ENCODE data around the gene RGS11. TPM values are rescaled to one million over a fixed set of nuclear protein-coding genes. Genes with fewer than 3 reads are reported as not detected.

RGS11 gene
- total and polyA plus RNA-seq, 2 of the 4 experiments (the other 2 are of a cell fraction): under 0.01 to 0.48 TPM

DNA sequence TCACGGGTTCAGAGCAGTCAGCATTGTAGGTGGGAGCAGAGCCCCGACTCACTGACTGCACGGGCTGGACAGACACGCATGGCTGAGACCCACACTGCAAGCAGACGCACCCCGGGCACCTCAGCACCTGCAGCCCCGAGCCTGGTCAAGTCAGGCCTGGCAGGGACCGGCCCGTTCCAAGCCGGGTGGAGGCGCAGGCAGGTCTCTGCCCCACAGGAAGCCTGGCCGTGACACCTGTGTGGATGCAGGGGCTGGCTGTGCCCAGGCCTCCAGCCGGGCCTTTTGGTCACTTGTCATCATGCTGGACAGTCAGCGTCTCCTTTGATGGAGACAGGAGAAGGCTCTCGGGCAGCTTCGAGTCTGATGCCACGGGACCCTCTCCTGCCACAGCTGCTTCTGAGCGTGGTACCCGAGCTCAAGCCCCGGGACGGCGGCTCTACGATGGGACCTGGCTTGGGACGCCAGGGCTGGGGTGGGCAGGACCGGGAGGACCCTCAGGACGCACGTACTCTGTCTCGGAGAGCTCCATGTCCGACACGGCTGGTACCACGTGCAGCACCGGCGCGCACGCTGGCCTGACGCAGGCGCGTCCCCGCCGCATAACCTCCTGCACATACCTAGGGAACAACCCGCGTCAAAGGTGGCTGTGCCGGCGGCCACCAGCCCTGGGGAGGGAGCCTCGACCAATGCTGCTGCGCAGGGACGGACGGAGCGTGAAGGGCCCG, 15.1 kb upstream of the RGS11 start:
- H2BK120ac ChIP-seq (ENCODE audit: low read depth, low read length): no peak overlapping the region
- H3K9me3 ChIP-seq (ENCODE audit: control insufficient read depth, insufficient read depth, low read length): no peaks in the 10 kb centered on the region
- WGBS, 2 experiments (ENCODE audit: extremely low coverage in 2 of 2, insufficient read length in 1 of 2): 93% methylated on average over 24 of the region's 50 CpGs; no CpG with 5 or more reads in 1 of the 2 experiments
- dilution Hi-C loops (cut with HindIII; ENCODE audit: low sequenced_read_pairs, unreplicated experiment): no loop called here
- BruUV-seq (replicated peaks): no TSS peak
- POLR2A ChIA-PET (ENCODE audit: unreplicated experiment): no interaction called here
- no peak overlapping the region for H3K18ac ChIP-seq (ENCODE audit: low read depth, low read length)
- no peaks in the 10 kb centered on the region for H3K9me1 ChIP-seq (ENCODE audit: insufficient read depth, low read length)
- H3K9ac ChIP-seq (ENCODE audit: low read depth, low read length): no peak overlapping the region
- H3K4me3 ChIP-seq (ENCODE audit: insufficient read depth, low read depth, low read length): no peak overlapping the region
- no peak overlapping the region for H2AFZ ChIP-seq (replicated peaks; ENCODE audit: low read length, poor library complexity)
- no peak overlapping the region for H3K4ac ChIP-seq (ENCODE audit: low read depth, low read length)
- H2AK9ac ChIP-seq (replicated peaks; ENCODE audit: low read depth, low read length, poor library complexity): no peak overlapping the region
- H4K8ac ChIP-seq (ENCODE audit: low read depth in 2 of 2, low read length in 2 of 2): no peak overlapping the region
- intact Hi-C loops (cut with micrococcal nuclease): no loop called here
- H3K36me3 ChIP-seq (ENCODE audit: control insufficient read depth, insufficient read depth, low read length): peaks cover 46% of the 10 kb centered on the region
- no peak for ATAC-seq (ENCODE audit: low read depth)
- no peak overlapping the region for H2BK5ac ChIP-seq (ENCODE audit: low read depth, low read length, poor library complexity, severe bottlenecking)
- no peaks in the 10 kb centered on the region for H3K79me1 ChIP-seq (ENCODE audit: low read depth in 1 of 2, low read length in 2 of 2)
- no peaks in the 10 kb centered on the region for H4K20me1 ChIP-seq (ENCODE audit: insufficient read depth, low read length)
- H4K5ac ChIP-seq (ENCODE audit: low read depth, low read length): no peak overlapping the region
- in situ Hi-C loops (cut with MboI; ENCODE audit: low sequenced_read_pairs): no loop called here
- no peaks in the 10 kb centered on the region for H3K27me3 ChIP-seq (ENCODE audit: control insufficient read depth, insufficient read depth, low read length)
- no peak overlapping the region for H3K14ac ChIP-seq (replicated peaks; ENCODE audit: low read depth, low read length)
- H3K56ac ChIP-seq (ENCODE audit: extremely low read depth, insufficient read depth, low read length): no peak overlapping the region
- no peak overlapping the region for H3K23ac ChIP-seq (ENCODE audit: low read depth, low read length)
- TF ChIP-seq RCOR1 (IDR thresholded peaks at IDR 0.05; ENCODE audit: insufficient replicate concordance, low read length) (no peak), MAZ (IDR thresholded peaks at IDR 0.05; ENCODE audit: borderline replicate concordance, low read depth, low read length) (no peak), NFE2L2 (IDR thresholded peaks at IDR 0.05; ENCODE audit: low read depth, low read length) (no peak), BHLHE40 (IDR thresholded peaks at IDR 0.05; ENCODE audit: low read depth, low read length) (no peak), SMC3 (IDR thresholded peaks at IDR 0.05; ENCODE audit: low read depth, low read length) (no peak), CEBPB (IDR thresholded peaks at IDR 0.05; ENCODE audit: low read depth, low read length) (no peak), CHD1 (IDR thresholded peaks at IDR 0.05; ENCODE audit: low read depth, low read length) (no peak), MAFK (IDR thresholded peaks at IDR 0.05; ENCODE audit: low read depth, low read length) (no peak), FOS (IDR thresholded peaks at IDR 0.05; ENCODE audit: low read depth, low read length) (no peak), RFX5 (IDR thresholded peaks at IDR 0.05; ENCODE audit: low read depth, low read length) (no peak), MXI1 (IDR thresholded peaks at IDR 0.05; ENCODE audit: borderline replicate concordance, low read depth, low read length) (no peak), RAD21 (IDR thresholded peaks at IDR 0.05; ENCODE audit: low read length) (no peak), POLR2A (IDR thresholded peaks at IDR 0.05; ENCODE audit: low read depth, low read length) (no peak)
- TF ChIP-seq, protein P1, sequence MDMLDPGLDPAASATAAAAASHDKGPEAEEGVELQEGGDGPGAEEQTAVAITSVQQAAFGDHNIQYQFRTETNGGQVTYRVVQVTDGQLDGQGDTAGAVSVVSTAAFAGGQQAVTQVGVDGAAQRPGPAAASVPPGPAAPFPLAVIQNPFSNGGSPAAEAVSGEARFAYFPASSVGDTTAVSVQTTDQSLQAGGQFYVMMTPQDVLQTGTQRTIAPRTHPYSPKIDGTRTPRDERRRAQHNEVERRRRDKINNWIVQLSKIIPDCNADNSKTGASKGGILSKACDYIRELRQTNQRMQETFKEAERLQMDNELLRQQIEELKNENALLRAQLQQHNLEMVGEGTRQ (IDR thresholded peaks at IDR 0.05; ENCODE audit: low read depth, low read length): no peak
- H4K91ac ChIP-seq (ENCODE audit: insufficient read depth, low read depth, low read length): no peak overlapping the region
- no peak overlapping the region for H3K27ac ChIP-seq (ENCODE audit: insufficient read depth, low read length)
- no peak for DNase-seq
- CTCF ChIA-PET: no interaction called here
- no peak overlapping the region for H2BK20ac ChIP-seq (ENCODE audit: low read depth, low read length)
- no peak overlapping the region for H2BK15ac ChIP-seq (ENCODE audit: low read depth, low read length)
- H3K4me2 ChIP-seq (ENCODE audit: low read depth, low read length): no peak overlapping the region
- H2AK5ac ChIP-seq (ENCODE audit: low read depth, low read length): no peak overlapping the region
- no peaks in the 10 kb centered on the region for H3K4me1 ChIP-seq (ENCODE audit: control insufficient read depth, insufficient read depth, low read length)
